Sigmoid colon (tissue), 7 donors: ENCODE data around the gene RBCK1. TPM values are rescaled to one million over a fixed set of nuclear protein-coding genes. Genes with fewer than 3 reads are reported as not detected.
A peak's percentile ranks its signal among the peaks of the same experiment; 100 is the strongest.
"Not testable (repeated sequence)": the region's sequence is repeated elsewhere in the genome, so short reads cannot be mapped to it uniquely, and the experiment has no call there.

Source experiments
- DNase-seq: peaks from one replicate; pipeline ENCODE4 v3.0.0-alpha.2; 2019
- H3K27ac ChIP-seq, 4 donors: fragments of 200-600 bp; sonication (generic); one replicate each; pipeline ENCODE4 v1.5.1; 2016 to 2019; ENCODE audit warnings: mild to moderate bottlenecking in 1 of 4
- H3K27me3 ChIP-seq, 3 donors: fragments of 200-600 bp; sonication (generic); one replicate each; pipeline ENCODE4 v1.5.1; 2019; ENCODE audit warnings: mild to moderate bottlenecking in 1 of 3
- H3K36me3 ChIP-seq, 4 donors: fragments of 200-600 bp; sonication (generic); one replicate each; pipeline ENCODE4 v1.5.1; 2016 to 2019
- H3K4me1 ChIP-seq, 4 donors: fragments of 200-600 bp; sonication (generic); one replicate each; pipeline ENCODE4 v1.5.1; 2017 to 2019
- H3K4me3 ChIP-seq, 4 donors: fragments of 200-600 bp; sonication (generic); one replicate each; pipeline ENCODE4 v1.5.1; 2017 to 2019; ENCODE audit warnings: mild to moderate bottlenecking in 2 of 4, moderate library complexity in 1 of 4
- H3K9me3 ChIP-seq, 4 donors: fragments of 200-600 bp in 3 of 4; sonication (generic) in 3 of 4; one replicate each; pipeline versions ENCODE4 v1.5.1 to v1.6.1; 2013 to 2019
- CTCF ChIP-seq, 4 experiments: fragments of 450-650 bp in 3 of 4; fragments of 200-600 bp in 1 of 4; IDR thresholded peaks; one replicate each; pipeline ENCODE4 v1.5.1; 2016 to 2019; ENCODE audit warnings: antibody characterized with exemption in 4 of 4, mild to moderate bottlenecking in 3 of 4, moderate library complexity in 2 of 4
- EP300 ChIP-seq, 4 donors: sonication (generic); formaldehyde crosslinking; IDR thresholded peaks; one replicate each; pipeline ENCODE4 v1.6.1; 2017; ENCODE audit warnings: antibody characterized with exemption in 4 of 4
- POLR2A ChIP-seq, 2 donors: fragments of 450-650 bp; IDR thresholded peaks; one replicate each; pipeline ENCODE4 v1.6.1; 2016; ENCODE audit warnings: antibody characterized with exemption in 2 of 2, mild to moderate bottlenecking in 2 of 2, moderate library complexity in 2 of 2
- POLR2AphosphoS5 ChIP-seq, 4 donors: sonication (generic); formaldehyde crosslinking; IDR thresholded peaks; one replicate each; pipeline ENCODE4 v1.6.1; 2017; ENCODE audit warnings: antibody characterized with exemption in 4 of 4
- WGBS, 2 donors: extraction: QIAGEN DNeasy Blood & Tissue Kit; methylation state at CpG; one replicate each; pipeline ENCODE4 v1.1.7; 2013; 5-methylcytosine and 5-hydroxymethylcytosine counted together
- intact Hi-C: fragments of 100-400 bp; cut with DNase I; formaldehyde crosslinking; loops from one replicate; pipeline ENCODE4 v1.15.1; 2023
- polyA plus RNA-seq, 3 donors: library from polyadenylated mRNA; stranded (reverse); fragments of 200-250 nt; gene quantifications; one replicate each; pipeline ENCODE4 v1.2.3, GENCODE V29; 2013
- total RNA-seq, 4 donors: library from RNA; depleted of rRNA; stranded (reverse); fragments of >200 nt; gene quantifications; one replicate each; pipeline ENCODE4 v1.1.0, GENCODE V29; 2016
- donor health status: healthy with polysubstance abuse.
- donor health status: Bipolar disorder and iron deficiency.
- donor health status: healthy.

Gene RBCK1
- total and polyA plus RNA-seq, 7 donors, result 60.7 to 197 (median 77.5) TPM

GRCh38 chr20:474581-474980, 66.5 kb downstream of the RBCK1 start:
- Histone ChIP-seq H3K36me3 (peaks cover 0 to 7% (median 4%) of the 10 kb centered on the region in 4 donors), H3K27ac (no peak overlapping the region), H3K4me3 (no peak overlapping the region), H3K4me1 (no peaks in the 10 kb centered on the region), H3K27me3 (no peaks in the 10 kb centered on the region), H3K9me3 (no peaks in the 10 kb centered on the region)
- no peak for DNase-seq
- 84 to 89% methylated on average over 2 of the region's 2 CpGs for WGBS, 2 donors
- TF ChIP-seq EP300 (IDR thresholded peaks at IDR 0.05) (no peak), CTCF (IDR thresholded peaks at IDR 0.05) (no peak), POLR2AphosphoS5 (IDR thresholded peaks at IDR 0.05) (no peak)
- intact Hi-C loops, result no loop called here

- no peak for DNase-seq
- Histone ChIP-seq H3K36me3 (peaks cover 0 to 11% (median 4%) of the 10 kb centered on the region in 4 donors), H3K27ac (peak overlapping the region in 1 of 4 donors; percentile 8), H3K4me3 (no peak overlapping the region), H3K27me3 (no peaks in the 10 kb centered on the region), H3K4me1 (no peaks in the 10 kb centered on the region), H3K9me3 (no peaks in the 10 kb centered on the region)
- 82 to 85% methylated on average over 6 of the region's 6 CpGs for WGBS, 2 donors
- intact Hi-C loops, result no loop called here
- no peak for TF ChIP-seq POLR2AphosphoS5 (IDR thresholded peaks at IDR 0.05)
- no peak for TF ChIP-seq CTCF (IDR thresholded peaks at IDR 0.05)
- TF ChIP-seq POLR2A (IDR thresholded peaks at IDR 0.05), result no peak
- no peak for TF ChIP-seq EP300 (IDR thresholded peaks at IDR 0.05)
These were observed 67.6 kb downstream of the RBCK1 start for GRCh38 chr20:475463-476357.

- H3K27ac ChIP-seq, intact Hi-C loops, DNase-seq, H3K4me1 ChIP-seq, H3K4me3 ChIP-seq, H3K9me3 ChIP-seq, H3K27me3 ChIP-seq: not testable (repeated sequence)
- 91 to 97% methylated on average over 6 of the region's 6 CpGs for WGBS, 2 donors
- H3K36me3 ChIP-seq, result peaks cover 0 to 21% (median 4%) of the 10 kb centered on the region in 4 donors
These were observed 68.6 kb downstream of the RBCK1 start for GRCh38 chr20:476561-477249.

GRCh38 chr20:478010-478948, 70.2 kb downstream of the RBCK1 start:
- peaks cover 0 to 32% (median 9%) of the 10 kb centered on the region in 4 donors for H3K36me3 ChIP-seq
- H3K4me3 ChIP-seq, result no peak overlapping the region
- H3K9me3 ChIP-seq, result no peaks in the 10 kb centered on the region
- no peak for TF ChIP-seq CTCF (IDR thresholded peaks at IDR 0.05)
- TF ChIP-seq POLR2A (IDR thresholded peaks at IDR 0.05), result no peak
- TF ChIP-seq EP300 (IDR thresholded peaks at IDR 0.05), result no peak
- TF ChIP-seq POLR2AphosphoS5 (IDR thresholded peaks at IDR 0.05), result no peak
- H3K27ac ChIP-seq, result no peak overlapping the region
- H3K4me1 ChIP-seq, result no peaks in the 10 kb centered on the region
- intact Hi-C loops, result no loop called here
- DNase-seq, result no peak
- H3K27me3 ChIP-seq, result no peaks in the 10 kb centered on the region
- 87 to 93% methylated on average over 8 of the region's 8 CpGs for WGBS, 2 donors
